Tongue (tissue), 2 donors: ENCODE measurements around the gene GCA. TPM values are rescaled to one million over a fixed set of nuclear protein-coding genes. Genes with fewer than 3 reads are reported as not detected.

ENCODE experiments used
- DNase-seq: peaks from one replicate; pipeline ENCODE4 v3.0.0-alpha.2; 2015
- total RNA-seq: library from RNA; depleted of rRNA; stranded (reverse); fragments of >200 nt; gene quantifications from one replicate; pipeline ENCODE4 v1.2.3, GENCODE V29; 2014

Gene GCA
- total RNA-seq, 1 donor from 2014 or later: 37.4 TPM

DNA sequence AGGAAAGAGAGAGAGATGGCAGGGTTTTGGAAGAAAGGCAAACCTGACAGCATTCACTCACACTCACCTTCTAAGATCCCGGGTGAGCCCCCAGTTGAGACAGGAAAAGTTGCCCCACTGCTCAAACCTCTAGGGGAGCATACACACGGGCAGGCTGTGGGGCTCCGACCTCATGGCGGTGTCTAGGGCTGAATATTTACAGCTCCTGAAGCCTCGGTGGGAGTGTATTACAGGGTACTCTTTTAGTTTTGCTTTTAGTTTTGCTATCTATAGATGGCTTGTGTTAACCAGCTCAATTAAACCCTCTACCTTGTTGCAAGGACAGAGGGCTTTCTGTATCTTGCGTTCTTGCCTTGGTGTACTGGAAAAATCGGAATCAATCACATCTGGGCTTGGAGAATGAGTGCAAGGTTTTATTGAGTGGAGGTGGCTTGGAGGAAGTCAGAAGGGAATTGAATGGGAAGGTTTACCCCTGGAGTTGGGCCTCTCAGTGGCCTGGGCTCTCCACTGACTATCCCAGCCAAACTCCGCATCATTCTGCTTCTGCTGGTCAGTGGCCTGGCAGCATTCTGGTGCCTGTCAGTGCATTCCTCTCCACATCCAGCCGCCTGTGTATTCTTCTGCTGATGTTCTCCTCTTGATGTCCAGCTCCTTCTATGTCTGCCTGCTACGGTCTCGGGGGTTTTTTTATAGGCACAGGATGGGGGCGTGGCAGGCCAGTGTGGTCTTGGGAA, 15.3 kb upstream of the GCA start:
- no peak for DNase-seq

DNA sequence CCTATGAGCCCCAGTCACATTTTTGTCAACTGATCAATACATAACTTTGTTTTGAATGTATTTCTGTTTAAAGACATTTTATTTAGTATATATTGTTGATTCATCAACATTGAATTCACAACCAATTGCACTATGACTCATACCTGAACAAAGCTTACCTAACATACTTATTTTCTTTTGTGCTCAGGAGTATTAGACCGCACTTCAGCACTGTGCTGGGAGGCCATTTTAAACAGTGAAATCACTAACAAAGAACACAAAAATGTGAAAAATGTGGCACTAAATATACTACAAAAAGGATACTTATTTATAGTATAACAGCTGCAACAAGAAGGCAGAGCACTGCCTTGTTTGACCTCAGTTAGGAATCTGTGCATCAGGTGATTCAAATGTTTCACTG, 13.1 kb upstream of the GCA start:
- DNase-seq: no peak

DNA sequence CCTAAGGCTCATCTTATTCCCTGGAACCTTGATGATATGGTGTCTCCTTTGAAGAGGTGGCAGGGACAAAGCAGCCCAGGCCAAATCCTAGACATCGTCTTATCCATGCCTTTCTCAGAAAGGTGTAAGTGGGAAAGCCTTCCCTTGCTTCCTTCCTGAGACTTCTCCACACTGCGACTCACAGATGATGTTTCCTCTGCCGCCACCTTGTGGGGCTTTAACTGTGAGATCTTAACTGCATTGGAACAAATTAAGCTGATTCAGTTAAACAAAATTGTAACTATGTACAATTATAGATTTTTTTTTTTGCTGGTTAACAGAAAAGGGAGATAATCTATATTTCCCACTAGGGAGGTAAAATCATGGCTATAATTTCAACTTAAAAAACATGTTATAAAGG, 10.0 kb upstream of the GCA start:
- DNase-seq: no peak

DNA sequence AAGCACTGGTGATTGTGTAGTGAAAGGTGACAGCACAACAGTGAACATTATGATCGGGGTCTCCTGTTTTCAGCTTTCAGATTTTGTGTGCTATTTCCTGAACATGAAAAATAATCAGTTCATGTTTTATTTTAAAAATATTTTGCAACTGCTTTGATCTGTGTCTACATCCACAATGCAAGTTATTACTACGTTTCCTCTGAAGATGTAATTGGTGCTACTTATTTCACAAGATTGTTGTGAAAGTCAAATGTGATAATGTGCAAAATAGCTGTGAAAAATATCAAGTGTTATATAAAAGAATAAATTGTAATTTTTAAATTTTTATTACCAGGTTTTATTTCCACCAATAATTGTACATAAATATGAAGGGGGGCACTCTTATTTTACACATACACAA, 6.1 kb upstream of the GCA start:
- no peak for DNase-seq

DNA sequence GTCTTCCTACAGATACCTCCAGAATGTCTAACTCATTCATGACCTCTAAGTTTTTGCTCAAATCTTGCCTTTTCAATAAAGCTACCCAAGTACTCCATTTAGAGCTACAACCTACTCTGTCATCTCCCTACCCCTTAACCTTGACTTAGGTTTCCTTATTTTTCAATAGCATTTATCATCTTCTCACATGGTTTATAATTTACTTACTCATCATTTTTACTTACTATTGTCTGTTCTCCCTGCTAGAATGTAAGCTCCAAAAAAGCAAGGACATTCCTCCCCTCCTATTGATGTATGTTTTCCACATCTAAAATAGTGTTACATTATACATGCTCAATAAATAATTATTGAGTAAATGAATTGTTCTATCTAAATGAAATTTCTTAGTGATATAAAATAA, 3.1 kb upstream of the GCA start:
- DNase-seq: no peak

GRCh38 chr2:162342321-162342720, 1.6 kb upstream of the GCA start:
- no peak for DNase-seq

DNA sequence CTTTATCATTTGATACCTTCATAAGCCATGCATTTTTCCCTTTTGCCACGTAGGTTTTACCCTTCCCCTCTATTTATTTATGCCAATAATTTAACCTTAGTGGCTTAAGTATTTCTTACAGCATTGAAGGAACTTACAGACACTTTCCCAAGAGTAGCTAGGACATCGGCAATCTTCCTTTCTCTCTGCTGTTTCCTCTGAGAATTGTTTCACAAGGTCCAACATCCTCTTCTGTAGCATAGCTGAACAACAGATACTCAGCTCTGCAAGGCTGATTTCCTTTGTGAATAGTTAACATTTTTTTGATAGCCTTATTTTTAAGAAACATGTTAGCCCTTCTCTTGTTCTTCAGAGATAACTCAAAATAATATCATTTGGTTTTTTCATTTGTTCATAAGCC, 1.1 kb upstream of the GCA start:
- DNase-seq: no peak

- DNase-seq: no peak
These were observed 474 bp upstream of the GCA start for GRCh38 chr2:162343492-162343823.

DNA sequence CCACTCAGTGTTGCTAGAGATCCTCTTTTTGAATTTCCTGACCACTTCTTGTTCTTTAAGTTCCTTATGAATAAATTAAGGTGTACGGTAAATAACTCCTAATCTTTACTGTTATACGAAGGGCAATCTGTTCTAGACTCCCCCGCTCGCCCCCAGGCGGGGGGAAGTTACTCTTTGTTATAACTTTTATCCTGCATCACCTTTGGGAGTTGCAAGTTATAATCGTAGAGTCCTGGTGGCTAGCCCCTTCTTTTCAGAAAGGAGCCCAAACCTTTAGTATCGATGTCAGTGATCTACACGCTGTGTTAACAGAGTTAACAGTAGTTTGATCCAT, 652 bp downstream of the GCA start:
- no peak for DNase-seq

GRCh38 chr2:162365392-162365791, 21.5 kb downstream of the GCA start:
- DNase-seq: no peak

- DNase-seq: no peak
These were observed 24.6 kb downstream of the GCA start for GRCh38 chr2:162368494-162368893.

- peak; percentile 37 for DNase-seq
These were observed 25.6 kb downstream of the GCA start for GRCh38 chr2:162369551-162369950.

GRCh38 chr2:162370931-162371330, 27.0 kb downstream of the GCA start:
- DNase-seq: peak; percentile 69

- DNase-seq: no peak
These were observed 28.9 kb downstream of the GCA start for GRCh38 chr2:162372818-162373217.

DNA sequence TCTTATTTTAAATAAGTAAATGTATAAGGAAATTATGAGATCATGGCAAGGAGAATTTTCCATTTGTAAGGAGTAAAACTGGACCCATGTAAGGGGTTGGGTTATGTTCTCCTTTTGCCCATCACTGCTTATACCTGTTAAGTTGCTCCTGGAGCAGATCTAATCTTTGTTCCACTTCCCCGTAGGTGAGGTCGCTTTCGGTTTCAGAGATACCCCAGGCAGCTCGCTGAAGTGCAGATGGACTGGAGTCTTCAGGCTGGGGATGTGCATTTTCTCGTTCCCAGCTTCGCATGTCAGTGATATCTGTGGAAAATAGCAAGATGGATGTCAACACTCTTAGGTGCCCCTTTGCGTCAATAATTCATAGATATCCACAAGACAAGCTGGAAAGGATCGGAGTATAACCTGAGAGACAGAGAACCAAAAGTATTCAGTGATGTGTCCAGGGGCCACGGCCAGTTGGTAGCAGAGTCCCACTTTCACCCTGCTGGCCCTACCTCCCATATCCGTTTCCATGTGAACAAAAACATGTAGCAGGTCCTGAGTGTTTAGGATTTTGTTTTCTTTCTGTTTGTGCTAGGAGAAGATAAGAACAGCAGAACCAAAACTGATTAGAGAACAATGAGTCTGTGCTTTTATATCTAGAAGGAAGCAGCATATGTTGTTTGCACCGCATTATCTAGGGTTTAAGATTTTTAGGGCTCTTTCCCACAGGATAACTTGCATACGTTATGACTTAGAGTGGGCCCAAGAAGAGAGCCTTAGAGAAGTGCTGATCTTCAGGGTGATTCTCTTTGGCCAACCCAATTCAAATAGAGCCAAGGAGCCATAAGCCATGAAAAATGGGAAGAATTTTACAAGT, 36.0 kb downstream of the GCA start:
- no peak for DNase-seq

DNA sequence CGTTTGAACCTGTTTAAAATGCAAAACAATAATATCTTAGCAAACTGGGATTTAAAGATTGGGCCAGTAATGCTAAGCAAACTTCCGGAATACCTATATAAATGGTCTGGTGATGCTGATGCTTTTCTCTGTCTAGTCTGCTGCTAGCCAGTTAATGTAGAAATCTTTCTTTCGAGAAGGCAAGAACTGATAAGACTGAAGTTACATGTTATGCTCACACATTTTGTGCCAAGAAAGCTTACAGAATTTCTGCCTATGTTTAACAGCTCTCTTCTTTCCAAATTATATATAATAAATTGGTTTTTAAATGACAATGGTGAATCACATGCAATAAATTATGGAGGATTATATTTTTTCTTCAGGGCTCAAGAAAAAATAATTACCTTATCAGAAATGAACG, 37.9 kb downstream of the GCA start:
- no peak for DNase-seq

- peak; percentile 56 for DNase-seq
These were observed 38.3 kb downstream of the GCA start for GRCh38 chr2:162382278-162382677.

- no peak for DNase-seq
These were observed 41.6 kb downstream of the GCA start for GRCh38 chr2:162385536-162385935.

GRCh38 chr2:162390801-162391200, 46.9 kb downstream of the GCA start:
- no peak for DNase-seq

DNA sequence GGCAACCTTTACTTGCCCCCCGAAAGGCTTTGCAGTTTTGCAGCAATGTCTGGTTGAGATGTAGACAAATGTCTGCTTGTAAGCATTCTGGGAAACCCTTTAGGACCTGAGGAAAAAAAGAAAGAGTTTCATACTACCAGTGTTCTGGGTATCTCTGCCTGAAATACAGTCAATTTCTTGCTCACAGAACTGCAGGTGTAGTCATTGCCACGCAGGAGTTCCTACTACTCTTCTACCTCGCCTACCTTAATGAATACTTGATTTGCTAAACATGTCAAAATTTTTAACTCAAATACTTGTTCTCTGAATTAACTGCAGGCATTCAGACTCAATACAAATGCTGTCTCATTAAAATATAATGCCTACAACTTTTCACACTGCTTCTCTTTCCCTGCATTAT, 56.4 kb downstream of the GCA start:
- no peak for DNase-seq

- DNase-seq: no peak
These were observed 57.9 kb downstream of the GCA start for GRCh38 chr2:162401871-162402270.

DNA sequence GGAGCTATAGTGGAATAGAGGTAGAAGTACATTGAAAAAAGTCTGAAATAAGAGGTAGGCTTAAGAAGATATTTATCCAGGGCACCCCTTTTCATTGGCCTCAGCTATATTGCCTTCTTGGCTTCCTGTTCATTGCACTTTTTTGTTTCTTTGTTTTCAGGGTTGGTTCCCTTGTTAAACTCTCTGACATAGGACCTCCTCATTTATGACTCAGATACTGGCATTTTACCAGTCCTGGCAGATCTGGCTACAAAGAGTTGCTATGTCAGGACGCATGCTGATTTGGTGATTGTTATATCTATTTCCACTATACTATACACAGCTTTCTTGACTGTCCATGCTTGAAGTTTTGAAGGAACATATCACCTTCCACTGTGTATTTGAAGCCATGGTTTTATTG, 60.0 kb downstream of the GCA start:
- DNase-seq: no peak
